HepG2 (cell line): ENCODE results near the gene ETF1. TPM values are rescaled to one million over a fixed set of nuclear protein-coding genes. Genes with fewer than 3 reads are reported as not detected.

Experiments
- ARID3A ChIP-seq: IDR thresholded peaks from 2 replicates; pipeline ENCODE4 v1.6.1; 2012; ENCODE audit warnings: low read depth, low read length, improper control_type of control experiment
- ATF1 ChIP-seq: IDR thresholded peaks from 2 replicates; pipeline ENCODE4 v1.6.1; 2016; ENCODE audit warnings: mild to moderate bottlenecking, control low read depth
- HES4 ChIP-seq: sonication (generic); formaldehyde crosslinking; IDR thresholded peaks from 2 replicates; pipeline ENCODE4 v1.9.0; 2021; ENCODE audit warnings: mild to moderate bottlenecking, missing genetic modification reagents, borderline replicate concordance
- HNRNPLL ChIP-seq: fragments of 200-400 bp; formaldehyde crosslinking; IDR thresholded peaks from 2 replicates; pipeline ENCODE4 v1.6.1; 2017; ENCODE audit warnings: mild to moderate bottlenecking, low read depth, low read length; ENCODE audit not compliant: poor library complexity, severe bottlenecking
- KLF13 ChIP-seq: sonication (generic); formaldehyde crosslinking; IDR thresholded peaks from 2 replicates; pipeline ENCODE4 v1.4.0; 2020; ENCODE audit warnings: mild to moderate bottlenecking, missing genetic modification reagents
- PLRG1 ChIP-seq: fragments of 450-650 bp; conservative IDR thresholded peaks from 2 replicates; pipeline ENCODE4 v1.6.1; 2016
- PRPF4 ChIP-seq: fragments of 200-400 bp; formaldehyde crosslinking; IDR thresholded peaks from 2 replicates; pipeline ENCODE4 v1.6.1; 2016; ENCODE audit warnings: low read length, low read depth; ENCODE audit not compliant: poor library complexity, severe bottlenecking
- SNAI1 ChIP-seq: sonication (generic); formaldehyde crosslinking; IDR thresholded peaks from 2 replicates; pipeline ENCODE4 v1.5.0; 2020; ENCODE audit warnings: mild to moderate bottlenecking, missing genetic modification reagents, borderline replicate concordance
- TMF1 ChIP-seq: sonication (generic); formaldehyde crosslinking; IDR thresholded peaks from 2 replicates; pipeline ENCODE4 v1.8.1; 2022; ENCODE audit warnings: low read depth, missing genetic modification reagents
- TOPORS ChIP-seq: sonication (generic); formaldehyde crosslinking; IDR thresholded peaks from 2 replicates; pipeline ENCODE4 v1.8.0; 2023; ENCODE audit warnings: mild to moderate bottlenecking, missing genetic modification reagents
- TP53 ChIP-seq: sonication (generic); formaldehyde crosslinking; conservative IDR thresholded peaks from 2 replicates; pipeline ENCODE4 v1.4.0; 2020; ENCODE audit warnings: missing genetic modification reagents
- USF2 ChIP-seq, 2 experiments: sonication (generic) in 1 of 2; formaldehyde crosslinking in 1 of 2; IDR thresholded peaks; 2 replicates each; pipeline versions ENCODE4 v1.5.1 to v1.6.1; 2011 to 2020; ENCODE audit warnings: borderline replicate concordance in 1 of 2, low read depth in 1 of 2, low read length in 1 of 2, mild to moderate bottlenecking in 1 of 2, missing genetic modification reagents in 1 of 2, moderate library complexity in 1 of 2
- ZGPAT ChIP-seq: IDR thresholded peaks from 2 replicates; pipeline ENCODE4 v1.6.1; 2016; ENCODE audit warnings: mild to moderate bottlenecking
- ZNF362 ChIP-seq: sonication (generic); formaldehyde crosslinking; IDR thresholded peaks from 2 replicates; pipeline ENCODE4 v1.4.0; 2020; ENCODE audit warnings: missing genetic modification reagents, mild to moderate bottlenecking, borderline replicate concordance
- ZNF468 ChIP-seq: sonication (generic); formaldehyde crosslinking; IDR thresholded peaks from 2 replicates; pipeline ENCODE4 v1.8.0; 2022; ENCODE audit warnings: mild to moderate bottlenecking, moderate library complexity, missing genetic modification reagents
- ZNF501 ChIP-seq: sonication (generic); formaldehyde crosslinking; IDR thresholded peaks from 2 replicates; pipeline ENCODE4 v1.5.1; 2020; ENCODE audit warnings: mild to moderate bottlenecking, moderate library complexity, missing genetic modification reagents
- ZNF512 ChIP-seq: sonication (generic); formaldehyde crosslinking; IDR thresholded peaks from 2 replicates; pipeline ENCODE4 v1.4.0; 2020; ENCODE audit warnings: mild to moderate bottlenecking, missing genetic modification reagents
- ZNF598 ChIP-seq: sonication (generic); formaldehyde crosslinking; IDR thresholded peaks from 2 replicates; pipeline ENCODE4 v1.5.1; 2020; ENCODE audit warnings: mild to moderate bottlenecking, missing genetic modification reagents, borderline replicate concordance
- ZNF773 ChIP-seq: sonication (generic); formaldehyde crosslinking; IDR thresholded peaks from 2 replicates; pipeline ENCODE4 v1.4.0; 2020; ENCODE audit warnings: missing genetic modification reagents, borderline replicate concordance
- ZNF792 ChIP-seq: IDR thresholded peaks from 2 replicates; pipeline ENCODE4 v1.6.1; 2016
- ZSCAN20 ChIP-seq: sonication (generic); formaldehyde crosslinking; IDR thresholded peaks from 2 replicates; pipeline ENCODE4 v1.4.0; 2020; ENCODE audit warnings: missing genetic modification reagents, mild to moderate bottlenecking, borderline replicate concordance
- polyA plus RNA-seq, 8 experiments: library from polyadenylated mRNA; depleted of rRNA in 3 of 8; stranded (reverse) in 7 of 8; unstranded in 1 of 8; fragments of >200 nt; fragmentation: Illumina TruSeq in 4 of 8; extraction: Trizol in 4 of 8; gene quantifications; 2 replicates each; pipeline versions ENCODE4 v1.2.1 to v1.2.3, GENCODE V29; 2011 to 2016; ENCODE audit warnings: low read depth in 4 of 8, missing spikeins in 1 of 8, mixed read lengths in 1 of 8; ENCODE audit not compliant: insufficient read depth in 1 of 8
- total RNA-seq, 5 experiments: library from RNA; depleted of rRNA; stranded (reverse); fragments of >200 nt; fragmentation: Illumina TruSeq; extraction: Trizol; gene quantifications; 2 replicates each; pipeline ENCODE4 v1.2.3, GENCODE V29; 2016; ENCODE audit warnings: low read depth in 1 of 5

Gene ETF1
- total and polyA plus RNA-seq, 2 of the 13 experiments (the other 11 are each of a cell fraction or from before 2014, with no cell fraction given), result 52.1 to 184 TPM

GRCh38 chr5:138503487-138504270 is 39.4 kb downstream of the ETF1 start (continued):
- TF ChIP-seq ZNF773 (CRISPR knock-in tag) (no peak), ZSCAN20 (no peak), SNAI1 (no peak), ZNF512 (CRISPR knock-in tag) (no peak), ZNF598 (CRISPR knock-in tag) (no peak), ATF1 (no peak), ZGPAT (CRISPR knock-in tag) (0 out of 2 replicates have a peak, but pooled peaks have one; percentile 16), USF2 (IDR thresholded peaks at IDR 0.05; ENCODE audit: low read depth, low read length) (no peak), USF2 (CRISPR knock-in tag; IDR thresholded peaks at IDR 0.05; ENCODE audit: borderline replicate concordance) (no peak), ZNF792 (0 out of 2 replicates have a peak, but pooled peaks have one; percentile 30), TMF1 (no peak), TOPORS (no peak), KLF13 (CRISPR knock-in tag) (no peak), ZNF501 (CRISPR knock-in tag) (0 out of 2 replicates have a peak, but pooled peaks have one; percentile 35), HES4 (CRISPR knock-in tag) (no peak), ARID3A (no peak), TP53 (no peak), HNRNPLL (no peak), ZNF468 (CRISPR knock-in tag) (no peak), PLRG1 (no peak), ZNF362 (no peak), PRPF4 (no peak)
